MCF 10A (cell line): Measurements from ENCODE around the gene TCF23. TPM values are rescaled to one million over a fixed set of nuclear protein-coding genes. Genes with fewer than 3 reads are reported as not detected.

Experiments
- Bru-seq: library from RNA; stranded (reverse); fragments of 400-500 nt; gene quantifications from one replicate; lab custom pipeline; 2021; lab: Mats Ljungman, UMichigan
- BruChase-seq, 2 experiments: library from RNA; stranded (reverse); fragments of 400-500 nt; gene quantifications; one replicate each; lab custom pipeline; 2021; lab: Mats Ljungman, UMichigan
- BruUV-seq: library from RNA; stranded (reverse); fragments of 400-500 nt; replicated peaks from 2 replicates; lab custom pipeline; 2021; lab: Mats Ljungman, UMichigan
- CTCF ChIA-PET: fragments of 300-600 bp; sonication (Branson Sonifier 250); formaldehyde crosslinking; extraction: SDS; loops from one replicate; lab custom pipeline; 2021; ENCODE audit warnings: antibody characterized with exemption, inconsistent platforms; lab: Yijun Ruan, JAX
- POLR2A ChIA-PET: fragments of 300-600, 350-650 bp; sonication (Branson Sonifier 250); formaldehyde crosslinking; extraction: SDS; loops from one replicate; lab custom pipeline; 2020; ENCODE audit warnings: antibody characterized with exemption, inconsistent platforms; lab: Yijun Ruan, JAX
- DNase-seq: peaks from one replicate; pipeline ENCODE4 v3.0.0-alpha.2; 2018; ENCODE audit not compliant: unreplicated experiment
- H3K27ac Mint-ChIP-seq: one replicate; pipeline ENCODE4 v1.8.0; 2022; ENCODE audit warnings: mild to moderate bottlenecking, low read depth, mixed read lengths; ENCODE audit not compliant: unreplicated experiment
- H3K27me3 Mint-ChIP-seq: one replicate; pipeline ENCODE4 v1.8.0; 2022; ENCODE audit warnings: mixed read lengths; ENCODE audit not compliant: insufficient read depth, unreplicated experiment
- H3K36me3 Mint-ChIP-seq: one replicate; pipeline ENCODE4 v1.8.0; 2022; ENCODE audit warnings: mild to moderate bottlenecking, moderate library complexity, mixed read lengths; ENCODE audit not compliant: insufficient read depth, unreplicated experiment
- H3K4me1 Mint-ChIP-seq: one replicate; pipeline ENCODE4 v1.8.0; 2022; ENCODE audit warnings: mixed read lengths; ENCODE audit not compliant: insufficient read depth, unreplicated experiment
- H3K4me3 Mint-ChIP-seq: one replicate; pipeline ENCODE4 v1.8.0; 2022; ENCODE audit warnings: mild to moderate bottlenecking, moderate library complexity, mixed read lengths; ENCODE audit not compliant: unreplicated experiment
- H3K9me3 Mint-ChIP-seq: one replicate; pipeline ENCODE4 v1.8.0; 2022; ENCODE audit warnings: mixed read lengths; ENCODE audit not compliant: unreplicated experiment
- intact Hi-C: fragments of 100-400 bp; cut with micrococcal nuclease; formaldehyde crosslinking; loops from 2 replicates; pipeline ENCODE4 v1.14.1; 2022
- long read RNA-seq: library from polyadenylated mRNA; stranded (forward); transcript quantifications from one replicate; pipeline ENCODE4 v2.0.0, GENCODE V29; 2022
- total RNA-seq: library from RNA; stranded (reverse); gene quantifications from 2 replicates; pipeline ENCODE4 v1.2.3, GENCODE V29; 2022
- TF ChIP-seq, protein P1 (sequence below): fragments of 200-600 bp; IDR thresholded peaks from one replicate; pipeline ENCODE4 v1.8.0; 2022; ENCODE audit warnings: antibody characterized with exemption, mild to moderate bottlenecking; ENCODE audit not compliant: unreplicated experiment

The TCF23 gene
- total RNA-seq (not detected in 2 replicates), Bru-seq, nascent RNA (not detected), BruChase-seq, experiment 1, labeled RNA remaining after a 6-hour chase (not detected), BruChase-seq, experiment 2, labeled RNA remaining after a 2-hour chase (not detected)
- long read RNA-seq = 0 reads

DNA sequence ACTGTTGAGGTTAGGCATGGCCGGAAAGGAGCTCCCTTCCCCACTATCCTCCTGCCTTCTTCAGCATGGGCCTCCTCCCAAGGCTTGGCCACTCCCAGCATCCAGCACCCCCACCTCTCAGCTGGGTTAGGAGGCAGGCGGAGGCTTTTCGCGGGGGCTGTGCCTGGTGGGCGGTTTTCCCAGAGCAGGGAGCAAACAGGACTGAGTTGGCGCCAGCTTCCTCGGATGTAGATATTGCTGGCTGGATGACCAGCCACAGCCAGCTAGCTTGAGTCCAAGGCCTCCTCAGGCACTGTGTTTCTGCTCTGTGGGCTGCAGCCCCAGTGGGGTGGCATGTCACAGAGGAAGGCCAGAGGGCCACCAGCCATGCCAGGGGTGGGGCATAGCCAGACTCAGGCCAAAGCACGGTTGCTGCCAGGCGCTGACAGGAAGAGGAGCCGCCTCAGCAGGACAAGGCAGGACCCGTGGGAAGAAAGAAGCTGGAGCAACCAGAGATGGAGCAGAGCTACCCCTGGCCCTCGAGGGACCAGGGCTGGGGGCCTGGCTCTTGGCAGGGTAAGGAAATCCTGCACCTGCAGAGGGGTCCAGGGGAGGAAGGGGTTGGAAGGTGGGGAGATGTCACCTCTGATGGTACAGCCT is at the start of gene TCF23:
TCF23 (plus strand) TSS at position 204 of the 639 bp plus-strand sequence; CDS start at position 334, 130 bp downstream.
- no TSS peak for BruUV-seq
- Mint-ChIP-seq H3K36me3 (peaks cover 5% of the 10 kb centered on the region), H3K4me1 (no peaks in the 10 kb centered on the region), H3K9me3 (no peaks in the 10 kb centered on the region), H3K27ac (no peak within 1 kb of the TSS), H3K4me3 (no peak within 1 kb of the TSS), H3K27me3 (peaks cover 2% of the 10 kb centered on the region)
- DNase-seq = no peak
- CTCF ChIA-PET = interaction anchor here (0.8 to 1.7 kb wide), 2 partner anchors 21 to 130 kb away, joined by 4 to 5 read pairs; no protein-coding TSS in a partner anchor
- intact Hi-C loops = no loop called here
- POLR2A ChIA-PET = no interaction called here
- TF ChIP-seq, protein P1, sequence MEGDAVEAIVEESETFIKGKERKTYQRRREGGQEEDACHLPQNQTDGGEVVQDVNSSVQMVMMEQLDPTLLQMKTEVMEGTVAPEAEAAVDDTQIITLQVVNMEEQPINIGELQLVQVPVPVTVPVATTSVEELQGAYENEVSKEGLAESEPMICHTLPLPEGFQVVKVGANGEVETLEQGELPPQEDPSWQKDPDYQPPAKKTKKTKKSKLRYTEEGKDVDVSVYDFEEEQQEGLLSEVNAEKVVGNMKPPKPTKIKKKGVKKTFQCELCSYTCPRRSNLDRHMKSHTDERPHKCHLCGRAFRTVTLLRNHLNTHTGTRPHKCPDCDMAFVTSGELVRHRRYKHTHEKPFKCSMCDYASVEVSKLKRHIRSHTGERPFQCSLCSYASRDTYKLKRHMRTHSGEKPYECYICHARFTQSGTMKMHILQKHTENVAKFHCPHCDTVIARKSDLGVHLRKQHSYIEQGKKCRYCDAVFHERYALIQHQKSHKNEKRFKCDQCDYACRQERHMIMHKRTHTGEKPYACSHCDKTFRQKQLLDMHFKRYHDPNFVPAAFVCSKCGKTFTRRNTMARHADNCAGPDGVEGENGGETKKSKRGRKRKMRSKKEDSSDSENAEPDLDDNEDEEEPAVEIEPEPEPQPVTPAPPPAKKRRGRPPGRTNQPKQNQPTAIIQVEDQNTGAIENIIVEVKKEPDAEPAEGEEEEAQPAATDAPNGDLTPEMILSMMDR = no peak

DNA sequence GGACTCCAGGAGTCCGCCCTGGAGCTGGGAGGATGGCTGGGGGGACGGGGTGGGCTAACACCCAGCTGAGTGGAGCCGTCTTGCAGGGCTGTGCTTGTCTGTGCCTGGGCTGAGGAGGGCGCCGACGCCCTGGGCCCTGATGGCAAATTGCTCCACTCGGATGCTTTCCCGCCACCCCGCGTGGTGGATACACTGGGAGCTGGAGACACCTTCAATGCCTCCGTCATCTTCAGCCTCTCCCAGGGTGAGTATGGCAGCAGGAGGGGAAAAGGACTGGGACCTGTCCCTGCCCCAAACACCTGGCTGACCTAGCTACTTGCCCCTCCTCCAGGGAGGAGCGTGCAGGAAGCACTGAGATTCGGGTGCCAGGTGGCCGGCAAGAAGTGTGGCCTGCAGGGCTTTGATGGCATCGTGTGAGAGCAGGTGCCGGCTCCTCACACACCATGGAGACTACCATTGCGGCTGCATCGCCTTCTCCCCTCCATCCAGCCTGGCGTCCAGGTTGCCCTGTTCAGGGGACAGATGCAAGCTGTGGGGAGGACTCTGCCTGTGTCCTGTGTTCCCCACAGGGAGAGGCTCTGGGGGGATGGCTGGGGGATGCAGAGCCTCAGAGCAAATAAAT is 49.4 kb upstream of the TCF23 start:
- BruUV-seq = no TSS peak
- ChIA-PET CTCF (interaction anchor here (0.6 to 10.4 kb wide), 23 partner anchors 8 to 209 kb away, joined by 3 to 96 read pairs (median 4); partner anchors contain the start of genes ATRAID, SLC5A6, TRIM54 and UCN), POLR2A (interaction anchor here (2.8 kb wide), 1 partner anchor 92 kb away, joined by 9 read pairs; no protein-coding TSS in a partner anchor)
- no peaks in the 10 kb centered on the region for H3K36me3 Mint-ChIP-seq
- no peaks in the 10 kb centered on the region for H3K27me3 Mint-ChIP-seq
- H3K27ac Mint-ChIP-seq = no peak overlapping the region
- TF ChIP-seq, protein P1 = no peak
- intact Hi-C loops = no loop called here
- H3K9me3 Mint-ChIP-seq = no peaks in the 10 kb centered on the region
- DNase-seq = no peak
- H3K4me1 Mint-ChIP-seq = no peaks in the 10 kb centered on the region
- H3K4me3 Mint-ChIP-seq = no peak overlapping the region

DNA sequence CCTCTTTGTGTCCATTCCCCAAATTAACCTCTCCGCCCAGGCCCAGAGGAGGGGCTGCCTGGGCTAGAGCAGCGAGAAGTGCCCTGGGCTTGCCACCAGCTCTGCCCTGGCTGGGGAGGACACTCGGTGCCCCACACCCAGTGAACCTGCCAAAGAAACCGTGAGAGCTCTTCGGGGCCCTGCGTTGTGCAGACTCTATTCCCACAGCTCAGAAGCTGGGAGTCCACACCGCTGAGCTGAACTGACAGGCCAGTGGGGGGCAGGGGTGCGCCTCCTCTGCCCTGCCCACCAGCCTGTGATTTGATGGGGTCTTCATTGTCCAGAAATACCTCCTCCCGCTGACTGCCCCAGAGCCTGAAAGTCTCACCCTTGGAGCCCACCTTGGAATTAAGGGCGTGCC is 48.8 kb upstream of the TCF23 start:
- H3K9me3 Mint-ChIP-seq = no peaks in the 10 kb centered on the region
- TF ChIP-seq, protein P1 = no peak
- no peaks in the 10 kb centered on the region for H3K27me3 Mint-ChIP-seq
- H3K4me3 Mint-ChIP-seq = no peak overlapping the region
- DNase-seq = no peak
- H3K36me3 Mint-ChIP-seq = no peaks in the 10 kb centered on the region
- H3K27ac Mint-ChIP-seq = no peak overlapping the region
- ChIA-PET CTCF (interaction anchor here (0.7 to 10.4 kb wide), 15 partner anchors 9 to 208 kb away, joined by 3 to 96 read pairs (median 4); partner anchors contain the start of genes ATRAID, SLC5A6, TRIM54 and UCN), POLR2A (interaction anchor here (2.8 kb wide), 1 partner anchor 92 kb away, joined by 9 read pairs; no protein-coding TSS in a partner anchor)
- no peaks in the 10 kb centered on the region for H3K4me1 Mint-ChIP-seq
- BruUV-seq = no TSS peak
- intact Hi-C loops = no loop called here

DNA sequence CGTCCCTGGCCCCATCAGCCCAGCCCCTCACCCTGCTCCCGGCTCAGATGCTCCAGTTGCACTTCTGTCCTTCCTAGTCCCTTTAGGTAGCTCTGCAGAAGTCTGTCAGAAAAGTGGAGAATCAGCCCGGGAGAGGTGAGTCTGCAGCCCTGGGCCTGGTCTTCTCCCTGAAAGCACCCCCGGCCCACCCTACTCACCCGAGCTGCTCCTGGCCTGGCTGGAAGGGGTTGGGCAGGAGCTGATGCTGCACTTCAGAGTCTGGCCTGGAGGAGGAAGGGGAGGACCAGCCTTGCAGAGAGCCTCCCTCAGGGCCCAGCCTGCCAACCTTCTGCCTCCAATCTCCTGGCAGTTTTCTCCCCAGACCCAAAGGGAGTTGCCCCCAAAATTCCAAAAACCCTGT is 46.5 kb upstream of the TCF23 start:
- Mint-ChIP-seq H3K4me3 (no peak overlapping the region), H3K27ac (no peak overlapping the region), H3K27me3 (no peaks in the 10 kb centered on the region), H3K4me1 (no peaks in the 10 kb centered on the region), H3K36me3 (no peaks in the 10 kb centered on the region), H3K9me3 (no peaks in the 10 kb centered on the region)
- ChIA-PET POLR2A (no interaction called here), CTCF (interaction anchor here (0.9 to 10.4 kb wide), 4 partner anchors 89 to 201 kb away, joined by 4 to 96 read pairs (median 28); partner anchors contain the start of gene TRIM54)
- intact Hi-C loops = no loop called here
- DNase-seq = no peak
- BruUV-seq = no TSS peak
- TF ChIP-seq, protein P1 = no peak
